CD4-positive, alpha-beta T cell treated with Interleukin-1 beta for 1 hour (primary cell): ENCODE measurements around the gene MRGPRF.

Experiments
- DNase-seq, 2 donors: peaks; one replicate each; pipeline ENCODE4 v3.0.0-alpha.2; 2020 to 2022

Gene MRGPRF

GRCh38 chr11:69013009-69013951 is at the start of gene MRGPRF:
Gene MRGPRF (minus strand): TSS chr11:69013246. CDS start chr11:69009901, 3,345 bp downstream.
- DNase-seq, result no peak

GRCh38 chr11:69062169-69062855 is 49.3 kb upstream of the MRGPRF start:
- no peak for DNase-seq

- no peak for DNase-seq
These were observed 48.6 kb upstream of the MRGPRF start for GRCh38 chr11:69061713-69062053.

GRCh38 chr11:69060806-69061712 is 48.0 kb upstream of the MRGPRF start:
- no peak for DNase-seq

GRCh38 chr11:69059985-69060384 is 46.9 kb upstream of the MRGPRF start:
- DNase-seq, result no peak

- no peak for DNase-seq
These were observed 46.4 kb upstream of the MRGPRF start for GRCh38 chr11:69059429-69059828.

- DNase-seq, result no peak
These were observed 45.6 kb upstream of the MRGPRF start for GRCh38 chr11:69058511-69059270.

- DNase-seq, result no peak
These were observed 44.8 kb upstream of the MRGPRF start for GRCh38 chr11:69057801-69058200.

- DNase-seq, result no peak
These were observed 44.2 kb upstream of the MRGPRF start for GRCh38 chr11:69057236-69057635.

GRCh38 chr11:69055598-69056516 is 42.8 kb upstream of the MRGPRF start:
- DNase-seq, result peak; percentile 39 to 72

GRCh38 chr11:69055212-69055586 is 42.2 kb upstream of the MRGPRF start:
- no peak for DNase-seq

GRCh38 chr11:69054397-69055211 is 41.6 kb upstream of the MRGPRF start:
- DNase-seq, result no peak

GRCh38 chr11:69053546-69054396 is 40.7 kb upstream of the MRGPRF start:
- no peak for DNase-seq

GRCh38 chr11:69053169-69053477 is 40.1 kb upstream of the MRGPRF start:
- DNase-seq, result no peak

GRCh38 chr11:69052343-69053168 is 39.5 kb upstream of the MRGPRF start:
- DNase-seq, result no peak

- DNase-seq, result no peak
These were observed 38.6 kb upstream of the MRGPRF start for GRCh38 chr11:69051381-69052342.
